HFFc6 (cell line): ENCODE measurements around the gene SCYGR7. TPM values are rescaled to one million over a fixed set of nuclear protein-coding genes. Genes with fewer than 3 reads are reported as not detected.
A peak's percentile ranks its signal among the peaks of the same experiment; 100 is the strongest.
"Not testable (repeated sequence)": the region's sequence is repeated elsewhere in the genome, so short reads cannot be mapped to it uniquely, and the experiment has no call there.

ENCODE experiments used
- DNase-seq: peaks from one replicate; pipeline ENCODE4 v3.0.0-alpha.2; 2018
- H3K27ac Mint-ChIP-seq: 2 replicates; pipeline ENCODE4 v1.8.0; 2020; ENCODE audit warnings: mild to moderate bottlenecking, mixed read lengths
- H3K27me3 Mint-ChIP-seq: 2 replicates; pipeline ENCODE4 v1.8.0; 2021; ENCODE audit warnings: mild to moderate bottlenecking, moderate library complexity, mixed read lengths; ENCODE audit not compliant: insufficient read depth
- H3K36me3 Mint-ChIP-seq: 2 replicates; pipeline ENCODE4 v1.8.0; 2021; ENCODE audit warnings: low read depth, mixed read lengths
- H3K4me1 Mint-ChIP-seq: 2 replicates; pipeline ENCODE4 v1.8.0; 2020; ENCODE audit warnings: low read depth, mixed read lengths
- H3K4me3 Mint-ChIP-seq: 2 replicates; pipeline ENCODE4 v1.8.0; 2020; ENCODE audit warnings: mild to moderate bottlenecking, moderate library complexity, mixed read lengths
- H3K9me3 Mint-ChIP-seq: 2 replicates; pipeline ENCODE4 v1.8.0; 2020; ENCODE audit warnings: mild to moderate bottlenecking, mixed read lengths
- CTCF ChIP-seq: fragments of 200-600 bp; sonication (generic); IDR thresholded peaks from 2 replicates; pipeline ENCODE4 v1.5.0; 2021; ENCODE audit warnings: antibody characterized with exemption, mild to moderate bottlenecking
- total RNA-seq, 6 experiments: library from RNA; stranded (reverse); fragmentation: NEBNext Ultra II Directional; extraction: Animal tissue kit (Norgen Biotek cat#: 25700); gene quantifications; 2 replicates in 1 of 6; 3 replicates in 5 of 6; pipeline ENCODE4 v1.2.3, GENCODE V29; 2021

SCYGR7 gene
- total RNA-seq, 6 experiments from 2014 or later = not detected

GRCh38 chr2:227716501-227716900, 11.6 kb upstream of the SCYGR7 start:
- Mint-ChIP-seq H3K4me1 (peaks cover 5% of the 10 kb centered on the region; the same call in 1 of the 2 replicates), H3K27ac (no peak overlapping the region), H3K27me3 (peaks cover 10% of the 10 kb centered on the region), H3K4me3 (no peak overlapping the region), H3K36me3 (no peaks in the 10 kb centered on the region), H3K9me3 (no peaks in the 10 kb centered on the region)
- no peak for DNase-seq
- TF ChIP-seq CTCF = no peak

- peaks cover 5% of the 10 kb centered on the region; the same call in 1 of the 2 replicates for H3K4me1 Mint-ChIP-seq
- H3K36me3 Mint-ChIP-seq = no peaks in the 10 kb centered on the region
- H3K27ac Mint-ChIP-seq = no peak within 1 kb of the TSS
- H3K4me3 Mint-ChIP-seq = peak within 1 kb of the TSS; percentile 79
- peaks cover 15% of the 10 kb centered on the region for H3K27me3 Mint-ChIP-seq
- TF ChIP-seq CTCF = no peak
- no peaks in the 10 kb centered on the region for H3K9me3 Mint-ChIP-seq
- no peak for DNase-seq
These were observed 10.2 kb upstream of the SCYGR7 start, which contains the start of gene SLC19A3 for GRCh38 chr2:227717687-227718567. TSS of gene SLC19A3 (minus strand) at chr2:227718028. CDS start at chr2:227702318, 15,710 bp downstream.

GRCh38 chr2:227719641-227720040, 8.5 kb upstream of the SCYGR7 start:
- Mint-ChIP-seq H3K27me3 (peaks cover 20% of the 10 kb centered on the region), H3K27ac (no peak overlapping the region)
- DNase-seq = no peak

GRCh38 chr2:227720680-227721079, 7.5 kb upstream of the SCYGR7 start:
- TF ChIP-seq CTCF = no peak
- H3K9me3 Mint-ChIP-seq = no peaks in the 10 kb centered on the region
- H3K27ac Mint-ChIP-seq = no peak overlapping the region

More at GRCh38 chr2:227719641-227720040, 8.5 kb upstream of the SCYGR7 start:
- Mint-ChIP-seq H3K4me1 (peaks cover 5% of the 10 kb centered on the region; the same call in 1 of the 2 replicates), H3K9me3 (no peaks in the 10 kb centered on the region), H3K36me3 (no peaks in the 10 kb centered on the region), H3K4me3 (no peak overlapping the region)
- no peak for TF ChIP-seq CTCF

GRCh38 chr2:227722821-227723220, 5.3 kb upstream of the SCYGR7 start:
- not testable (repeated sequence) for DNase-seq, H3K9me3 Mint-ChIP-seq, H3K36me3 Mint-ChIP-seq, H3K4me1 Mint-ChIP-seq, H3K27me3 Mint-ChIP-seq, H3K4me3 Mint-ChIP-seq, H3K27ac Mint-ChIP-seq

More at GRCh38 chr2:227720680-227721079, 7.5 kb upstream of the SCYGR7 start:
- peaks cover 20% of the 10 kb centered on the region for H3K27me3 Mint-ChIP-seq
- peaks cover 5% of the 10 kb centered on the region; the same call in 1 of the 2 replicates for H3K4me1 Mint-ChIP-seq
- DNase-seq = no peak
- no peaks in the 10 kb centered on the region for H3K36me3 Mint-ChIP-seq
- H3K4me3 Mint-ChIP-seq = no peak overlapping the region

GRCh38 chr2:227724394-227725039, 3.6 kb upstream of the SCYGR7 start, which contains the start of gene SCYGR6:
TSS of gene SCYGR6 (minus strand) at chr2:227724757. CDS start at chr2:227724757, 0 bp downstream.
- H3K27ac Mint-ChIP-seq = no peak within 1 kb of the TSS
- no peak for DNase-seq
- H3K4me1 Mint-ChIP-seq = no peaks in the 10 kb centered on the region
- no peaks in the 10 kb centered on the region for H3K9me3 Mint-ChIP-seq
- TF ChIP-seq CTCF = no peak
- H3K4me3 Mint-ChIP-seq = no peak within 1 kb of the TSS
- H3K36me3 Mint-ChIP-seq = no peaks in the 10 kb centered on the region
- H3K27me3 Mint-ChIP-seq = peaks cover 10% of the 10 kb centered on the region
